SU-DHL-6 (cell line): Measurements from ENCODE around the gene TMEM170B.

Experiments used
- CTCF ChIP-seq: fragments of 200-600 bp; sonication (generic); IDR thresholded peaks from one replicate; pipeline ENCODE4 v1.5.1; 2017; ENCODE audit warnings: antibody characterized with exemption, mild to moderate bottlenecking, low read length, moderate library complexity; ENCODE audit not compliant: insufficient read depth, poor library complexity, severe bottlenecking
- EZH2phosphoT487 ChIP-seq: fragments of 200-600 bp; sonication (generic), shearing (Covaris generic); conservative IDR thresholded peaks from 2 replicates; pipeline ENCODE4 v1.6.1; 2018; ENCODE audit warnings: mild to moderate bottlenecking, antibody characterized with exemption, low read length, moderate library complexity, mixed read lengths

GRCh38 chr6:11491596-11492463 is 45.7 kb upstream of the TMEM170B start:
- TF ChIP-seq CTCF (no peak), EZH2phosphoT487 (no peak)
